ENCODE data around the gene KRTAP1-4.

KRTAP1-4 gene

GRCh38 chr17:40993839-40994238 is 36.2 kb downstream of the KRTAP1-4 start, which contains the start of gene KRTAP3-3:
Gene KRTAP3-3, minus strand, starts transcription at chr17:40994164. Its CDS starts 67 bp downstream, at chr17:40994097.
- WGBS (ENCODE audit: insufficient coverage): 87% methylated on average over 3 of the region's 4 CpGs
- no peaks in the 10 kb centered on the region for H3K4me1 ChIP-seq (ENCODE audit: control extremely low read depth in 1 of 4, control insufficient read depth in 4 of 4, insufficient read depth in 4 of 4, low read length in 3 of 4)
- no peak within 1 kb of the TSS for H3K4me3 ChIP-seq (ENCODE audit: control insufficient read depth in 1 of 7, extremely low read depth in 1 of 7, insufficient read depth in 4 of 7, low read depth in 2 of 7, low read length in 6 of 7)
- no peak within 1 kb of the TSS for H3K27ac ChIP-seq (ENCODE audit: insufficient read depth in 1 of 2, low read depth in 1 of 2, low read length in 2 of 2, poor library complexity in 1 of 2, severe bottlenecking in 2 of 2)
- H3K9me3 ChIP-seq (ENCODE audit: control extremely low read depth in 1 of 5, control insufficient read depth in 4 of 5, insufficient read depth in 2 of 5, low read depth in 1 of 5, low read length in 4 of 5): peaks cover 0 to 1% (median 0%) of the 10 kb centered on the region in 5 experiments
- ChIA-PET CTCF (no interaction called here), POLR2A (no interaction called here)
- H3K27me3 ChIP-seq (replicated peaks in 2 of 5; ENCODE audit: control insufficient read depth in 4 of 5, insufficient read depth in 5 of 5, low read length in 4 of 5): peaks cover 0 to 9% (median 5%) of the 10 kb centered on the region in 5 experiments
- H3K36me3 ChIP-seq (ENCODE audit: control insufficient read depth in 4 of 4, insufficient read depth in 4 of 4, low read length in 3 of 4): no peaks in the 10 kb centered on the region
- DNase-seq: no peak

- peaks cover 0 to 1% (median 0%) of the 10 kb centered on the region in 5 experiments for H3K9me3 ChIP-seq (ENCODE audit: control extremely low read depth in 1 of 5, control insufficient read depth in 4 of 5, insufficient read depth in 2 of 5, low read depth in 1 of 5, low read length in 4 of 5)
- WGBS (ENCODE audit: insufficient coverage): no CpG with 5 or more reads among the region's 2 CpGs
- H3K36me3 ChIP-seq (ENCODE audit: control insufficient read depth in 4 of 4, insufficient read depth in 4 of 4, low read length in 3 of 4): no peaks in the 10 kb centered on the region
- H3K27ac ChIP-seq (ENCODE audit: insufficient read depth in 1 of 2, low read depth in 1 of 2, low read length in 2 of 2, poor library complexity in 1 of 2, severe bottlenecking in 2 of 2): no peak overlapping the region
- H3K4me3 ChIP-seq (ENCODE audit: control insufficient read depth in 1 of 7, extremely low read depth in 1 of 7, insufficient read depth in 4 of 7, low read depth in 2 of 7, low read length in 6 of 7): no peak overlapping the region
- H3K4me1 ChIP-seq (ENCODE audit: control extremely low read depth in 1 of 4, control insufficient read depth in 4 of 4, insufficient read depth in 4 of 4, low read length in 3 of 4): no peaks in the 10 kb centered on the region
- no peak for DNase-seq
- ChIA-PET CTCF (no interaction called here), POLR2A (no interaction called here)
- H3K27me3 ChIP-seq (replicated peaks in 2 of 5; ENCODE audit: control insufficient read depth in 4 of 5, insufficient read depth in 5 of 5, low read length in 4 of 5): peaks cover 0 to 9% (median 5%) of the 10 kb centered on the region in 5 experiments
Measured at GRCh38 chr17:40993084-40993483, 36.9 kb downstream of the KRTAP1-4 start.

- peaks cover 0 to 1% (median 0%) of the 10 kb centered on the region in 5 experiments for H3K9me3 ChIP-seq (ENCODE audit: control extremely low read depth in 1 of 5, control insufficient read depth in 4 of 5, insufficient read depth in 2 of 5, low read depth in 1 of 5, low read length in 4 of 5)
- ChIA-PET CTCF (no interaction called here), POLR2A (no interaction called here)
- 100% methylated on average over 1 of the region's 3 CpGs for WGBS (ENCODE audit: insufficient coverage)
- no peak for DNase-seq
- H3K27me3 ChIP-seq (replicated peaks in 2 of 5; ENCODE audit: control insufficient read depth in 4 of 5, insufficient read depth in 5 of 5, low read length in 4 of 5): peaks cover 0 to 9% (median 5%) of the 10 kb centered on the region in 5 experiments
- no peaks in the 10 kb centered on the region for H3K36me3 ChIP-seq (ENCODE audit: control insufficient read depth in 4 of 4, insufficient read depth in 4 of 4, low read length in 3 of 4)
- no peaks in the 10 kb centered on the region for H3K4me1 ChIP-seq (ENCODE audit: control extremely low read depth in 1 of 4, control insufficient read depth in 4 of 4, insufficient read depth in 4 of 4, low read length in 3 of 4)
- H3K27ac ChIP-seq (ENCODE audit: insufficient read depth in 1 of 2, low read depth in 1 of 2, low read length in 2 of 2, poor library complexity in 1 of 2, severe bottlenecking in 2 of 2): no peak overlapping the region
- no peak overlapping the region for H3K4me3 ChIP-seq (ENCODE audit: control insufficient read depth in 1 of 7, extremely low read depth in 1 of 7, insufficient read depth in 4 of 7, low read depth in 2 of 7, low read length in 6 of 7)
Measured at GRCh38 chr17:40992666-40993065, 37.3 kb downstream of the KRTAP1-4 start.

- H3K9me3 ChIP-seq (ENCODE audit: control extremely low read depth in 1 of 5, control insufficient read depth in 4 of 5, insufficient read depth in 2 of 5, low read depth in 1 of 5, low read length in 4 of 5): peaks cover 0 to 1% (median 0%) of the 10 kb centered on the region in 5 experiments
Measured at GRCh38 chr17:40986920-40987319, 43.1 kb downstream of the KRTAP1-4 start.

GRCh38 chr17:40984226-40984625 is 45.8 kb downstream of the KRTAP1-4 start, which contains the start of gene KRT40:
Gene KRT40, minus strand, starts transcription at chr17:40984326. Its CDS starts 53 bp downstream, at chr17:40984273.
- Histone ChIP-seq H3K9me3 (ENCODE audit: control extremely low read depth in 1 of 5, control insufficient read depth in 4 of 5, insufficient read depth in 2 of 5, low read depth in 1 of 5, low read length in 4 of 5) (no peaks in the 10 kb centered on the region), H3K27ac (ENCODE audit: insufficient read depth in 1 of 2, low read depth in 1 of 2, low read length in 2 of 2, poor library complexity in 1 of 2, severe bottlenecking in 2 of 2) (no peak within 1 kb of the TSS), H3K4me3 (ENCODE audit: control insufficient read depth in 1 of 7, extremely low read depth in 1 of 7, insufficient read depth in 4 of 7, low read depth in 2 of 7, low read length in 6 of 7) (no peak within 1 kb of the TSS), H3K36me3 (ENCODE audit: control insufficient read depth in 4 of 4, insufficient read depth in 4 of 4, low read length in 3 of 4) (no peaks in the 10 kb centered on the region), H3K4me1 (ENCODE audit: control extremely low read depth in 1 of 4, control insufficient read depth in 4 of 4, insufficient read depth in 4 of 4, low read length in 3 of 4) (no peaks in the 10 kb centered on the region), H3K27me3 (replicated peaks in 2 of 5; ENCODE audit: control insufficient read depth in 4 of 5, insufficient read depth in 5 of 5, low read length in 4 of 5) (peaks cover 0 to 10% (median 4%) of the 10 kb centered on the region in 5 experiments)
- no CpG with 5 or more reads among the region's 3 CpGs for WGBS (ENCODE audit: insufficient coverage)
- ChIA-PET POLR2A (interaction anchor here (0.9 kb wide), 1 partner anchor 34 kb away, joined by 3 read pairs; no protein-coding TSS in a partner anchor), CTCF (no interaction called here)
- no peak for DNase-seq

More at GRCh38 chr17:40986920-40987319, 43.1 kb downstream of the KRTAP1-4 start:
- WGBS (ENCODE audit: insufficient coverage): 95% methylated on average over 8 of the region's 8 CpGs
- Histone ChIP-seq H3K27ac (ENCODE audit: insufficient read depth in 1 of 2, low read depth in 1 of 2, low read length in 2 of 2, poor library complexity in 1 of 2, severe bottlenecking in 2 of 2) (no peak overlapping the region), H3K4me3 (ENCODE audit: control insufficient read depth in 1 of 7, extremely low read depth in 1 of 7, insufficient read depth in 4 of 7, low read depth in 2 of 7, low read length in 6 of 7) (no peak overlapping the region), H3K36me3 (ENCODE audit: control insufficient read depth in 4 of 4, insufficient read depth in 4 of 4, low read length in 3 of 4) (no peaks in the 10 kb centered on the region), H3K27me3 (replicated peaks in 2 of 5; ENCODE audit: control insufficient read depth in 4 of 5, insufficient read depth in 5 of 5, low read length in 4 of 5) (peaks cover 0 to 10% (median 4%) of the 10 kb centered on the region in 5 experiments), H3K4me1 (ENCODE audit: control extremely low read depth in 1 of 4, control insufficient read depth in 4 of 4, insufficient read depth in 4 of 4, low read length in 3 of 4) (no peaks in the 10 kb centered on the region)
- ChIA-PET POLR2A (no interaction called here), CTCF (no interaction called here)
- no peak for DNase-seq

- Histone ChIP-seq H3K27ac (ENCODE audit: insufficient read depth in 1 of 2, low read depth in 1 of 2, low read length in 2 of 2, poor library complexity in 1 of 2, severe bottlenecking in 2 of 2) (no peak overlapping the region), H3K9me3 (ENCODE audit: control extremely low read depth in 1 of 5, control insufficient read depth in 4 of 5, insufficient read depth in 2 of 5, low read depth in 1 of 5, low read length in 4 of 5) (no peaks in the 10 kb centered on the region), H3K4me1 (ENCODE audit: control extremely low read depth in 1 of 4, control insufficient read depth in 4 of 4, insufficient read depth in 4 of 4, low read length in 3 of 4) (no peaks in the 10 kb centered on the region), H3K27me3 (replicated peaks in 2 of 5; ENCODE audit: control insufficient read depth in 4 of 5, insufficient read depth in 5 of 5, low read length in 4 of 5) (peaks cover 0 to 8% (median 5%) of the 10 kb centered on the region in 5 experiments), H3K36me3 (ENCODE audit: control insufficient read depth in 4 of 4, insufficient read depth in 4 of 4, low read length in 3 of 4) (no peaks in the 10 kb centered on the region), H3K4me3 (ENCODE audit: control insufficient read depth in 1 of 7, extremely low read depth in 1 of 7, insufficient read depth in 4 of 7, low read depth in 2 of 7, low read length in 6 of 7) (no peak overlapping the region)
- no peak for DNase-seq
- POLR2A ChIA-PET: no interaction called here
- CTCF ChIA-PET: no interaction called here
- 40% methylated on average over 1 of the region's 5 CpGs for WGBS (ENCODE audit: insufficient coverage)
Measured at GRCh38 chr17:40981115-40981514, 48.9 kb downstream of the KRTAP1-4 start.

- ChIA-PET POLR2A (no interaction called here), CTCF (interaction anchor here (0.6 kb wide), 1 partner anchor 45 kb away, joined by 5 read pairs; no protein-coding TSS in a partner anchor)
- Histone ChIP-seq H3K4me3 (ENCODE audit: control insufficient read depth in 1 of 7, extremely low read depth in 1 of 7, insufficient read depth in 4 of 7, low read depth in 2 of 7, low read length in 6 of 7) (no peak overlapping the region), H3K27ac (ENCODE audit: insufficient read depth in 1 of 2, low read depth in 1 of 2, low read length in 2 of 2, poor library complexity in 1 of 2, severe bottlenecking in 2 of 2) (no peak overlapping the region), H3K36me3 (ENCODE audit: control insufficient read depth in 4 of 4, insufficient read depth in 4 of 4, low read length in 3 of 4) (no peaks in the 10 kb centered on the region), H3K27me3 (replicated peaks in 2 of 5; ENCODE audit: control insufficient read depth in 4 of 5, insufficient read depth in 5 of 5, low read length in 4 of 5) (peaks cover 0 to 8% (median 5%) of the 10 kb centered on the region in 5 experiments), H3K4me1 (ENCODE audit: control extremely low read depth in 1 of 4, control insufficient read depth in 4 of 4, insufficient read depth in 4 of 4, low read length in 3 of 4) (no peaks in the 10 kb centered on the region), H3K9me3 (ENCODE audit: control extremely low read depth in 1 of 5, control insufficient read depth in 4 of 5, insufficient read depth in 2 of 5, low read depth in 1 of 5, low read length in 4 of 5) (no peaks in the 10 kb centered on the region)
- no peak for DNase-seq
- WGBS (ENCODE audit: insufficient coverage): 91% methylated on average over 8 of the region's 8 CpGs
Measured at GRCh38 chr17:40980596-40980995, 49.4 kb downstream of the KRTAP1-4 start.

Data from common myeloid progenitor, CD34-positive (primary cell).